Superior temporal gyrus (tissue), 1 donor: ENCODE measurements around the gene MMP28.

Source experiments
- DNase-seq: peaks from one replicate; pipeline ENCODE4 v3.0.0-alpha.2; 2016; ENCODE audit errors: extremely low spot score

Gene MMP28

GRCh38 chr17:35726127-35726952 is 69.1 kb downstream of the MMP28 start:
- no peak for DNase-seq

DNA sequence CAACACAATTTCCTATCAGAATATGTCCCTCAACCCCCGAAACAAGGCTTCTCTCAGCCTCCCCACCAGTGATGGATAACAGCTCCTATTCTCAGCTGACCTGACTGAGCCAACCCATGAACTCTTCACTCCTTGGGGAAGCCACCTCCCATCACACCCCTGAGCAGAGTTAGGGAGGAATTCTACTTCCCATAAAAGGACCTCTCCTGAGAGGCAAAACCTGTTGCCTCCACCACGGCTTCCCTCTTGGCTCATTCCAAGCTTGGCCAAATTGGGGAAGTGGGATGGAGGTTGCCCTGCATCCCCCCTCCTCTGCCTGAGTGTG is 69.7 kb downstream of the MMP28 start:
- DNase-seq, result no peak

GRCh38 chr17:35725058-35725457 is 70.4 kb downstream of the MMP28 start:
- DNase-seq, result no peak

GRCh38 chr17:35723735-35724134 is 71.7 kb downstream of the MMP28 start:
- DNase-seq, result no peak

GRCh38 chr17:35717475-35717874 is 78.0 kb downstream of the MMP28 start:
- DNase-seq, result no peak

GRCh38 chr17:35716897-35717465 is 78.5 kb downstream of the MMP28 start:
- DNase-seq, result no peak

- DNase-seq, result no peak
Measured at GRCh38 chr17:35716173-35716572, 79.3 kb downstream of the MMP28 start.
